KMS-11 (cell line): ENCODE results near the gene EHD2.

ENCODE experiments used
- H2AFZ ChIP-seq: fragments of 200-600 bp; sonication (generic); 2 replicates; pipeline ENCODE4 v1.6.1; 2016; ENCODE audit warnings: antibody characterized with exemption, mixed run types, low read depth
- H3K27ac ChIP-seq: fragments of 200-600 bp; sonication (generic); 2 replicates; pipeline ENCODE4 v1.6.1; 2016; ENCODE audit warnings: mild to moderate bottlenecking, mixed run types
- H3K27me3 ChIP-seq: fragments of 200-600 bp; sonication (generic); 2 replicates; pipeline ENCODE4 v1.6.1; 2017; ENCODE audit warnings: mild to moderate bottlenecking, low read depth, mixed run types, moderate library complexity; ENCODE audit not compliant: insufficient read depth
- H3K36me3 ChIP-seq: fragments of 200-600 bp; sonication (generic); 2 replicates; pipeline ENCODE4 v1.6.1; 2017; ENCODE audit warnings: mild to moderate bottlenecking, mixed run types; ENCODE audit not compliant: insufficient read depth
- H3K4me1 ChIP-seq: fragments of 200-600 bp; sonication (generic); 2 replicates; pipeline ENCODE4 v1.6.1; 2016; ENCODE audit warnings: mild to moderate bottlenecking, low read depth, mixed run types; ENCODE audit not compliant: poor library complexity, severe bottlenecking
- H3K4me2 ChIP-seq: fragments of 200-600 bp; sonication (generic); 2 replicates; pipeline ENCODE4 v1.7.0; 2016; ENCODE audit warnings: mild to moderate bottlenecking, mixed run types
- H3K4me3 ChIP-seq: fragments of 200-600 bp; sonication (generic); IDR thresholded peaks from 2 replicates; pipeline ENCODE4 v1.6.1; 2017; ENCODE audit warnings: low read depth, low read length, mixed read lengths; ENCODE audit not compliant: insufficient read depth
- H3K79me2 ChIP-seq: fragments of 200-600 bp; sonication (generic); 2 replicates; pipeline ENCODE4 v1.6.1; 2016; ENCODE audit warnings: low read depth, mixed run types; ENCODE audit not compliant: insufficient read depth
- H3K9ac ChIP-seq: fragments of 200-600 bp; sonication (generic); 2 replicates; pipeline ENCODE4 v1.6.1; 2016; ENCODE audit warnings: mild to moderate bottlenecking, mixed run types
- H4K20me1 ChIP-seq: fragments of 200-600 bp; sonication (generic); 2 replicates; pipeline ENCODE4 v1.6.1; 2016; ENCODE audit warnings: mild to moderate bottlenecking, mixed run types; ENCODE audit not compliant: insufficient read depth
- CTCF ChIP-seq: fragments of 200-600 bp; sonication (generic); conservative IDR thresholded peaks from 2 replicates; pipeline ENCODE4 v1.6.1; 2017; ENCODE audit warnings: low read depth, mild to moderate bottlenecking, antibody characterized with exemption, low read length, moderate library complexity, mixed read lengths

EHD2 gene

DNA sequence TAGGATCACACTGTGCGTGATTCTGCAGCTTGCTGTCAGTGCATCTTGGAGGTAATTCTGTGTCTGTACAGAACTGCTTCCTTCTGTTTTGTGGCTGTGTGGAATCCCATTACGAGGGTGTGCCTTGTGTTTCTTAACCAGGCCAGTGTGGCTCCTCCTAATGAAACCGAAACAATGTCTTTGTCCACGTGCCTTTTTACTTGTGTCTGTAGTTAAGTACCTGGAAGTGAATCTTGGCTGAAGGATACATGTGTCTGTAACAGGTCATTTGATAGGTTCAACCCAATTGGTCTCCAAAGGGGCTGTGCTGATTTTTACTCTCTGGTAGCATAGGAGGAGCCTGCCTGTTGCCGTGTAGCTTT lies 45.2 kb downstream of the EHD2 start:
- Histone ChIP-seq H3K79me2 (no peaks in the 10 kb centered on the region), H3K27ac (no peak overlapping the region), H3K27me3 (no peaks in the 10 kb centered on the region), H3K4me1 (no peaks in the 10 kb centered on the region), H3K4me3 (no peak overlapping the region), H2AFZ (no peak overlapping the region), H3K4me2 (no peak overlapping the region), H3K36me3 (peaks cover 10% of the 10 kb centered on the region; the same call in 1 of the 2 replicates), H3K9ac (no peak overlapping the region), H4K20me1 (no peaks in the 10 kb centered on the region)
- no peak for TF ChIP-seq CTCF

GRCh38 chr19:47760632-47760999 lies 47.4 kb downstream of the EHD2 start:
- Histone ChIP-seq H3K9ac (no peak overlapping the region), H2AFZ (no peak overlapping the region), H3K4me3 (no peak overlapping the region), H3K27ac (no peak overlapping the region), H4K20me1 (no peaks in the 10 kb centered on the region), H3K36me3 (peaks cover 10% of the 10 kb centered on the region; the same call in 1 of the 2 replicates), H3K4me2 (no peak overlapping the region), H3K79me2 (no peaks in the 10 kb centered on the region), H3K27me3 (no peaks in the 10 kb centered on the region; the same call in 1 of the 2 replicates), H3K4me1 (peaks cover 5% of the 10 kb centered on the region)
- TF ChIP-seq CTCF: no peak

- no peak overlapping the region for H3K9ac ChIP-seq
- no peak overlapping the region for H3K4me2 ChIP-seq
- no peak for TF ChIP-seq CTCF
- peaks cover 5% of the 10 kb centered on the region for H3K4me1 ChIP-seq
- H4K20me1 ChIP-seq: no peaks in the 10 kb centered on the region
- H3K27me3 ChIP-seq: no peaks in the 10 kb centered on the region; the same call in 1 of the 2 replicates
- no peak overlapping the region for H3K27ac ChIP-seq
- no peaks in the 10 kb centered on the region for H3K79me2 ChIP-seq
- H3K36me3 ChIP-seq: peaks cover 2% of the 10 kb centered on the region; the same call in 1 of the 2 replicates
- no peak overlapping the region for H3K4me3 ChIP-seq
- no peak overlapping the region for H2AFZ ChIP-seq
Observed at GRCh38 chr19:47761566-47761965, 48.3 kb downstream of the EHD2 start.

GRCh38 chr19:47762151-47762550 lies 48.9 kb downstream of the EHD2 start:
- peaks cover 5% of the 10 kb centered on the region for H3K4me1 ChIP-seq
- no peak overlapping the region for H3K27ac ChIP-seq
- no peak overlapping the region for H3K4me2 ChIP-seq
- H3K27me3 ChIP-seq: no peaks in the 10 kb centered on the region; the same call in 1 of the 2 replicates
- no peaks in the 10 kb centered on the region for H4K20me1 ChIP-seq
- H3K36me3 ChIP-seq: no peaks in the 10 kb centered on the region
- no peak overlapping the region for H2AFZ ChIP-seq
- no peak for TF ChIP-seq CTCF
- H3K9ac ChIP-seq: no peak overlapping the region
- H3K79me2 ChIP-seq: no peaks in the 10 kb centered on the region
- no peak overlapping the region for H3K4me3 ChIP-seq
